Urothelium cell line (cell line): ENCODE results near the gene CTSV.
A peak's percentile ranks its signal among the peaks of the same experiment; 100 is the strongest.
"Not testable (repeated sequence)": the region's sequence is repeated elsewhere in the genome, so short reads cannot be mapped to it uniquely, and the experiment has no call there.

Source experiments
- DNase-seq: peaks from one replicate; pipeline ENCODE4 v3.0.0; 2011; ENCODE audit warnings: low spot score, mixed read lengths
- FAIRE-seq: peaks from 2 replicates; lab custom pipeline; 2011; peaks lifted over from hg19 to GRCh38; lab: Jason Lieb, UNC

CTSV gene

DNA sequence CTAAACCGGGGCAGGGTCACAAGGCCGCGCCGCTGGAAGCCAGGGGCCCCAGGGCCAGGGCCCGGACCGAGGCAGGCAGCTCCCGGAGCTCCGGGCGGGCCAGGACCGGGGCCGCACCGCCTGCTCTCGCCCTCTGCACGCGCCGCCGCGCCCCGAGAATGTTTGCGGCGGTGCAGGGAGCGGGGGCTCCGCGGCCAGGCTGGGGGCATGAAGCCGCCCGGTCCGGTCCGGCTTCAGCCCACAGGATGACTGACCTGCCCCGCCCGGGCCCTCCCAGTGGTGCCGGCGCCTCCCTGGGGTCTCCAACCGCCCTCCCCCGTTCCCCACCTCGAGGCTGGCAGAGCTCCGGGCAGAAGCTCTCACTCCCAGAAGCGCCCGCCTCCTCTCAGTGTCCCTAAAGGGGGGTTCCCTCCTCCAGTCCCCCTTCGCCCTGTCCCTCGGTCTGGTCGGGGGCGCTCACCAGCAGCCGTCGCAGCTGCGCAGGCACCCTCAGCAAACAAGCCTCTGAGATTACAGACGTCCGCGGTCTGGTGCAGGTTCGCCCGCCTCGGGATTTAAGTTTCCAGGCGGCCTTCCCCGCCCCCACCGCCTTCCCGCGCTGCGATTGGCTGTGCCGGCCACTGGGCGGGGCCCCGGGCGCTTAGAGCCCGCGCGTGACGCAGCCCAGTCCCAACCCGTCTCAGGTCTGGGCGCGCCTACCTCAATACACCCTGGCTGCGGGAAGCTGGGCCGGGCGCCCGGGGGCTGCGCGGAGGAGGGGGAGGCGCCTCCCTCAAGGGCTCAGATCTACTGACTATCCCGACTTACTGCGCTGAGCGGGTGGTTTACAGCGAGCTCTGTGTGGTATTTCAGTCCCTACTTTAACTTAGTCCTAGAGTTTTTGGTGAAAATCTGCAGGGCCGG lies at the start of gene CTSV:
TSS of gene CTSV (minus strand) at position 532 of the 903 bp plus-strand sequence. CDS start 1,099 bp downstream, outside the sequence.
- DNase-seq, result peak; percentile 97
- peak; percentile 87 for FAIRE-seq

DNA sequence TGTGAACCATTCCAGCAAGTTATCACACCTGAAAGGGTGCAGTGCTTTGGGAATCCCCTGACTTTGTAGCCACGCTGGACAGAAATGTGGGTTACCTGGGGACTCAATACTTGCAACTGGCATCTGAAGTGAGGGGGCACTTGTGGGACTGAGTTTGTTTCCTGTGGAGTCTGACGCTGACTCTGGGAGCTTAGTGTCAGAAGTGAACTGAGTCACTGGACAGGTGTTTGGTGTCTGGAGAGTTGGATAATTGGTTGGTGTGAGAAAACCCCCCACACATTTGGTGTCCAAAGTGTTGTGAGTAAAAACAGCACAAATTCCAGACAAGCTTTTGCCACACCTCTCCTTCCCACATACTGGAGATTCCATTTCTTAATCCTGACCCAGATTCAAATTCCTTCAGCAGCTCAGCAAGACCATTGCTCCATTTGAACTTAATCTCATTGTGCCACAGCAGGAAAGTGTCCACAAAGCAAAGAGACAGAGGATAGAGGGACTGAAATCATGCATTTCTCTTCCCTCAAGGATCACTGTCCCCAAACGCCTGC lies 48.8 kb upstream of the CTSV start:
- FAIRE-seq, result peak; percentile 50
- not testable (repeated sequence) for DNase-seq

DNA sequence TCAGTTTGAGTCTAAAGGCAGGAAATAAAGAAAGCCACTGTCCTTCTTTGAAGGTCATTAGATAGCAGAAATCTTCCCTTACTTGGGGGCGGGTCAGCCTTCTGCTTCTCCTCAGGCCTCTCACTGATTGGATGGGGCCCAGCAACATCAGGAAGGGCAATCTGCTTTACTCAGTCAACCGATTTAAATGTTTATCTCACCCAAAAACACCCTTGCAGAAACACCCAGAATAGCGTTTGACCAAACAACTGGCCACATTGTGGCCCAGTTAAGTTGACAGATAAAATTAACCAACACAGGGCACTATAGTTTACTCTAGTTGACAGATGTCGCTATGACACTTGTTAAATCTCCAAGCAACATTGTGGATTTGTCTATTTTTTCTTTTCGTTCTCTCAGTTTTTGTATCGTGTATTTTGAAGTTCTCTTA lies 45.6 kb upstream of the CTSV start:
- not testable (repeated sequence) for DNase-seq
- peak; percentile 30 for FAIRE-seq

DNA sequence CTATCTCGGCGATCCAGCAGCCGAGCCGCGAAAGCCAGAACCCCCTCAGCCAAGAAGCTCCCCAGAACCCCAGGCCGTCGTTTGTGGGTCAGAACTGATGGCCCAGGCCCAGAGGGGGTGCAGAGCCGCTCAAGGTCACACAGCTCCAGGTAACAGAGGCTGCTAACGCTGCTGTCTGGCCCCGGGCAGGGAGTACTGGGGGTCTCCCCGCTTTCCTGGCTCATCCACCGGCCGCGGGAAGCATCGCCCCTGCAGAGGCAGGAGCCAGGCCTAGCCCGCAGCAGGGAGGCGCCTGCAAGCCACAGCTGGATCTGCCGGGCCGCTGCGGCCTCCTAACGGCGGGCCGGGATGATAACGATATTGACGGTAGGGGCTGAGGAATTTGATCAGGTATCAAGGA lies 39.4 kb upstream of the CTSV start:
- FAIRE-seq, result no peak
- no peak for DNase-seq

DNA sequence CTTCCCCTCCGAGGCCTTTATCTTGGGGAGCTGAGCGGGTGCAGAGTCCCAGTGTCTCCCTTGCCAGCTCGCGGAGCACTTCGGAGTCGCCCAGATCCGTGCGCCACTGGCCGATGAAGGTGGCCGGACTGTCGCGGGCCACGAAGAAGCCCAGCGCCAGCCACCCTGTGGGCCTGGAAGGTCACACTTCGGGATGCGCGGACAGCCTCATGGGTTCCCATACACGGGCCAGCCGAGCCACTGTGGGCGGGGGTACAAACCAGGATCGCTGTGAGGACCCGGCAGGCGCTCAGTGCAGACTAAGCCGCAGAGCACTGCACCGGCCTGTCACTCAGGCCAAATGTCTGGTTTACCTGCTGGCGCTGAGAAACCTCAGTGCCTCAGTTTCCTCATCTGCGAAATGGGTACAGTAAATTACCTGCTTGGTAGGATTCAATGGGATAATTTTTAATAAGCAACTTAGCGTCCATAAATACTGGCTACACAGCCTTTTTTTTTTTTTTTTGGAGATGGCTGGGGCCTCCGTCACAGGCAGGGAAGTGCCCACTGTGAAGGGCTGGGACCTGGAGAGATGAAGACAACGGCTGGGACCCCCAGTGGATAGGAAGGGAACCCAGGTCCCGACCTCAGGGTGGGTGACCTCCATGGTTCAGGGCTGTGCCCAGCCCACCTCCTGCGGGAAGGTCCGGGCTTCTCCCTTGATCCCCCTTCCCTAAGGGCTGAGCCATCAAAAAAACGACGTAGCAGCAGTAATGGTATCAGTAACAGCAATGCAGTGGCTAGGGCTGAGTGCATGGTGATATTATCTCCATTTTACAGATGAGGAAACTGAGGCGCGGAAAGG lies 38.7 kb upstream of the CTSV start:
- FAIRE-seq (no peak), DNase-seq (no peak)

DNA sequence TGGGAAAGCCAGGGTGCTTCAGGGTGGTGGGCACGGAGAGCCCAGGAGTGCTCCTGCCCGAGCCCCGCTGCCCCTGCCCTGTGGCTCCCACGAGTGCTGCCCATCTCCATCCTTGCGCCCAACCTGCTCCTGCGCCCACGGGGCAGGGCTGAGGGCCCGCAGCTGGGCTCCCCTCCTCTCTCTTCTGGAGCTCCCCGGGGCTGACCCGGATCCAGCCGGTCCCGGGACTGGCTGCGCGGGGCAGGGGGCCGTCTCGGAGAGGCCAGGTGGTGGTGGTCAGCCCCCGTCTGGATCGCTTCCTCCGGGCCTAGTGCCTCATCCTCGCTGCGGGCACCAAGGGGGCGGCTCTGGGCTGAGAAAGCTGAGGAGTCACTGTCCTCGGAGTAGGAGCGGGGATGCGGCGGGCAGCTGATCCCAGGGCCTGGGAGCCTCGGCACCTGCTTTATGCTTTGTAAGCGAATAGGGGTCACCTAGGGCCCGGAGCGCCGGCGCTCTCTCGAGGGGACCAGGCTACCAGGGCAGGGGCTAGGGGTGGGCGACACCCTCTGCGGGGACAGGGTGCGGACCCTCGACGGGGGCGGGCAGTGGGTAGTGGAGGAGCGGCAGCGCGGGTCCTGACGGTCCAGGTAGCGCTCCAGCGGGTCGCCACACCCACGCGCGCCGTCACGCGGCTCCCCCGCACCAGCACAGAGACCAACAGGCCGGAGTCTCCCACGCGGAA lies 37.9 kb upstream of the CTSV start:
- DNase-seq, FAIRE-seq: not testable (repeated sequence)

DNA sequence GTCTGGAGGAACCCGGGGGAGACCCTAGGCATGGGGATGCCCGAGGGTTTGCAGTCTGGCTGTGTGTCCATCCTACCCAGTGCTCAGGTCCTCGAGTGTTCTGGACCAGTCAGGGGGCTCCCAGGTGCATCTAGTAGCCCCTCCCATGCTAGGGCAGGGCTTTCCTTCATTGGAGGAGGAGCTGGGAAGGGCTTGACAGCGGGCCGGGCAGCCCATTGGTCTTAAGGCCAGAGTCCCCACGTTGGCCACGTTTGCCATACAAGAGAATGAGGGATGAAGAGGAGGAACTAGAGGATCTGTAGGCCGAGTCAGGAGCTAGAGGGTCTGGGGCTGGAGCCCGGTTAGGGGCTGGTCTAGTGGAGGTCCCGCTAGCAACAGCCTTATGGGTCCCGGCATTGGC lies 37.3 kb upstream of the CTSV start:
- DNase-seq, result no peak
- FAIRE-seq, result no peak

DNA sequence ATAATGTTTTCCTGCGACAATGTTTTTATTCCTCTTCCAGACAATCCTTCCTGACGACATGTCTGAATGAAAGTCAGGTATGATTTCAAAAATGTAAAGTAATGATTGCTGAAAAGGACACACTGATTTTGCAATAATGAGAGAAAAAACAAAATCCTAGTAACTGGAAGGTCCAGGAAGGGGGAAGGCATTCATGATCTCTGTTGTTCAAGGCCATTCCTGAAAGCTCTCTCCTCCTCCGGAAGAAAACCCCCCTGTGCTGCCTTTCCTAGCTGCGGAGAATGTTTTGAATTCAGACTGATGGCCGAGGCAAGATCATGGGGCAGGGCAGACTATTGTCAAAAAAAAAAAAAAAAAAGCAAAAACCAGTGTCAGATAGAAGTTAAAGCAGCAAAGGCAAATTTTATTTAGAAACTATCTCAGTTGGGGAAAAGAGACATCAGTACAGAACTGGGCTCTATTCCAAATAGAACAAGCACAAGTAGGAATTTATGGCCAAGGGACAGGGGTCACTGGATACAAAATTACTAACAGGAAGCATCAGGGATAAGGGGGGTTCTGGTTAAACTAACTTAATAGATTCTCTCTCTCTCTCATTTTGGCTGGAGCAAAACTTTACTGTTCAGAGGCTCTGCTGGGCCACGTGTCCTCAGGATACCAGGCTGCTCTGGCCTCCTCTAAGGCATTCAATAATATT lies 36.5 kb upstream of the CTSV start:
- FAIRE-seq (no peak), DNase-seq (no peak)

DNA sequence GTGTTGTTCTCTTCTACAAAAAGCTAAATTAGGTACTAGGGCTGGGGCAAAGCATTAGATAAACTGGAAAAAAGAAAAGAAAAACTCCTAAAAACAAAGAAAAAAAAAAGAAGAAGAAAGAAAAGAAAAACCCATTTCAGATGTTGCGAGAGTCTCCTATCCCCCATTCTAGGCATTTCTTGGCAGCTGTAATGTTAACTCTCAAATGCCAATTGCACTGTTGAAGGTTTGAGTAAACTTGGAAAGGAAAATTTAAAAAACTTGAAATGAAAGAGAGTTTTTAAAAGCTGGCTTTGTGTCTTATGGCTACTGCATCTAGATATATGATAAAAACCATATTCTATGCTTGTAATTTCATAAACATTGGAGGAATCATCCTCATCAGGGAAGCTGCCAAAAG lies 34.6 kb upstream of the CTSV start:
- DNase-seq (no peak), FAIRE-seq (no peak)

DNA sequence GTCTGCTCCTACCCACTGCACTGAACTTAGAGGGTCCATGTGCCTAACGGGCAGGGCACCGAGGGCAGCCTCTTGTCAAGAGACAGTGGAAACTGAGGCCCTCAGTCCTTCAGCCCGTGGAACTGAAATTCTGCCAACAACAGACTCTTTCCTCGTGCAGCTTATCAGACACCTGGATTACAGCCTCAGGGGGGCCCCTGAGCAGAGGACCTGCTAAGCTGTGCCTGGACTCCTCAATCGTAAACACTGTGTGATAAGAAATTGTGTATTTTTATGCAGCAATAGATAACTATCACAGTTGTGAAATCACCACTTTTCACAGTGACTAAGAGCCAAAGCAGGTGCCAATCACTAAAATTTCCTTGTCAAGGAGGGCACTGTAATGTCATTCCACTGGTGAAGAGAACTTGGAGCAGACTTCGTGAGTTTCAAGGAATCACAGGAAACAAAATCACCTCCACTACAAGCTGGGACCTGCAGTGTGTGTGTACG lies 33.4 kb upstream of the CTSV start:
- DNase-seq (no peak), FAIRE-seq (no peak)

DNA sequence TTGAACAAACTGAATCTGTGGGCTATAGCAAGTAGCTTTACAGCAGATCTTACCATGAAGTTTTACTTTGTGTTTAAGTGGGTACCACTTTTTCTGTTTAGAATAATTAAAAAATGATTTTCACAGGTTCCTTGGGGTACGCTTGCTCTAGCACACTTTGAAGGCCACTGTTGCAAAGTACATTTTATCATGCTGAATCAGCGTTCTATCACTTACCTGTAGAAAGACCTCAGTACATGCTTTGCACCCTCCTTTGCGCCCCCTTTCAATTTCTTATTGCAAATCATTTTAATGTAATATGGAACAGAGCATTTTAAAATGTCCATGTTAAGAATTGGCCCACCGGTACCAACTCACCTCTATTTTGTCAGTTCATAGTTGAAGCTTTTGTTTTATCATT lies 31.4 kb upstream of the CTSV start:
- not testable (repeated sequence) for DNase-seq, FAIRE-seq

DNA sequence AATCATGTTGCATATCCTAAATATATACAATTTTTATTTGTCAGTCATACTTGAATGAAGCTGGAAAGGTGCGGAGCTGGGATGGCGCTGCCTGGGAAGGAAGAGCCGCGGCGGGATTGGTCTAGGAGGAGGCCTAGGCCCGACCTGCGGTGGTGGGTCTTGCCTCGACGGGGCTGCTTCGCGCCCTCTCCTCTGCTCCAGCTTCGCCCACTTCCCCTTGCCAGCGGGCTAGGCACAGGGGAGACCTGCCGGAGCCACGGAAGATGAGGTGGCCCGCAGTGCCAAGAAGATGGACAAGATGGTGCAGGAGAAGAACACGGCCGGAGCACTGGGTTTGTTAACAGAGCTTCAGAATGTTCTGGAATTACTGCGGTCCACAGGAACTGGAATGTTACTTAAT lies 28.5 kb upstream of the CTSV start:
- no peak for DNase-seq
- FAIRE-seq, result no peak

DNA sequence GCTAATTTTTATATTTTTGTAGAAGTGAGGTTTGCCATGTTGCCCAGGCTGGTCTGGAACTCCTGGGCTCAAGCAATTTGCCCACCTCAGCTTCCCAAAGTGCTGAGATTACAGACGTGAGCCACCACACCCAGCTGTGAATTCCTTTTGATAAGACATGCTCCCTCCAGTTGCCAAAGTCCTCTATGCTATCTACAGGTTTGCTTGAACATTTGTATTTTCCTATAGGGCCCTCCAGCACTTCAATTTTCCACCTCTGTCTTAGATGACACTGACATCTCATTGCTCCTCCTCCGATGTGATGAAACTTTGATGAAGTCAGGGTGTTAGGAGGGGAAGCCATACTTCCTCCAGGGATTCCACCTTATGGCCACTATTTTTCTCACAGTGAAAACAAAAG lies 25.2 kb upstream of the CTSV start:
- DNase-seq, result no peak
- no peak for FAIRE-seq

DNA sequence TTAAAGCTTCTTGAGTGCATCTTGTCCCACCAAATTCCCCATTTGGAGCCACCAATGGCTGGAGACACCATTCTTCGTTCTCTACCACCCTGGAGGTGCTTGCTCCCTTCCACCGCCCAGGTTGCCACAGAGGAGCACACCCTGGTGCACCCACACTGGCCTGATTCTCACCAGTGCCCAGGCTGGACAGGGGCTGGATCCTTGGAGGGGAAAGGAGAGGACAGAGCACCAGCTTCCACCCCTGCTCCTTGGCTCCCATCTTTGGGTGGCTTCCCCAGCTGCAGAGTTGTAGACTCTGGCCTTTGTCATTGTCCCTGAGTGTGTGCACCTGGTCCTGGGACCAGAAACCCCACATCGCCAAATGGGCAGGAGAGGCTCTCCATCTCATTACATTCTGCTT lies 21.9 kb upstream of the CTSV start:
- FAIRE-seq (no peak), DNase-seq (no peak)

DNA sequence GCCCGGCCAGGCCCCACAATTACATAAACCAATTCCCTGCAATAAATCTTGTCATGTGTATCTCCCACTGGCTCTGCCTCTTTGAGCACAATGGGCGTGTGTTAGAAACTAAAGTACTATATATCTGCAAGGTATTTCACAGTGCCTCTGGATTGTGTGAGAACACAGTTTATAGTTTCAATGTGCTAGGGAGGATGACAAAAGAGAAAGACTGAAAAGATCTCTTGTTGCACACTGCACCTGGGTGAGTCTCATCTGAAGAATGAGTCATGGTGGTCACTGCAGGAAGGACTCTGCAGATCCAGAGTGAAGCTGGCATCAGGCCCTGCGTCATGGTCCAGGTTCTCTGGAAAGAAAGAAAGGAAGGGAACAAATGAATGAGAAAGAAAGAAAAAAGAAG lies 20.7 kb upstream of the CTSV start:
- DNase-seq (peak; percentile 85), FAIRE-seq (no peak)

DNA sequence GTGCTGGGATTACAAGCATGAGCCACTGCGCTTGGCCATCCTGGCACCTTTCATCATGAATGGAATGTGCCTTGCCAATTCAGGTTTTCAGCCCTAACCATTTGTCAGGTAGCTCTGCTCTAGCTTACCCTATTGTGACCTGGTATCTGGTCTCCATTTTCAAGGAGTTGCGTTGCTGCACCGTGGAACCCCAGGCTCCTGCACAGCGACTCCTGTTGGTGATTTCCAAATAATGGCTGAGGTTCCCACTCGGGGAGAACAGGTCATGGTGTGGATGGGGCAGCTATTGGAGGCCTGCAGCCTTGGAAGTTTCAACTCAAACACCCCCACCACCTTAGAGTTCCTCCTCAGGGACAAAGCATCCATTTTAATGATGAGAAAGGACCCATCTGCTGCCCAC lies 18.7 kb upstream of the CTSV start:
- DNase-seq, result no peak
- no peak for FAIRE-seq

DNA sequence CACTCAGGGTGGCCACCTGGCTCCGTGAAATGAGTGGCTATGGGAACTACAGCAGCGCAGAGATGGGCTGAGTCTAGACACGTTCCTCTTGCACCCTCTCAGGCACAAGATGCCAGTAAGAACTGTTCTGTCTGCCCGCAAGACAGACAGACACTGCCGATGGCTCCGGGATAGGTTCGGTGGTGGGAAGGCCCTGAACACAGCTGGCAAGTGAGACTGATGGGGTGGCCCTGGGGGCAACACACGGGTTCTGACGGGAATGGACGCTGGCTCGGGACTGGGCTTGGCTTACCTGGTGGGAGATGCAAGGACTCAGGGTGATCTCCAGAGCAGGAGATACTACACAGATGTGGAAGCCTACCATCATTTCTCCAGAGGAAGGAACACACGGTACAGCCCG lies 16.9 kb upstream of the CTSV start:
- DNase-seq, FAIRE-seq: not testable (repeated sequence)

DNA sequence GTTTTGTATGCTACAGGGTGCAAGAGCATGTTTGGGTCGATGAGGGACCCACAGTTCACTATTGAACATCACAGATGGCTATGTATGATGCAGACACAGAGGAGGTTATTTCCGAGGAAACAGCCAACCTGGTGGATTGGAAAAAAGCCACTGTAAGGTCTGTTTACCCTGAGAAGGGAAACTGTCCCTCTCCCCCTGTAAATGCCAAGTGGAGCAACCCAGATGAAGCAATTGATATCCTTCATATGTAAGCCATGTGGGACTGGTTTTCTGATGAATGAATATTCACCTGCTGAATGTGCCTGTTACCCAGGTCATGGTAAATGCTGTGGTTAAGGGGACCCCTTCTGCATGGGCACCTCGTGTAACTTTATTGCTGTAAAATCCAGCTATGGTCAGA lies 14.8 kb upstream of the CTSV start:
- DNase-seq (no peak), FAIRE-seq (no peak)

DNA sequence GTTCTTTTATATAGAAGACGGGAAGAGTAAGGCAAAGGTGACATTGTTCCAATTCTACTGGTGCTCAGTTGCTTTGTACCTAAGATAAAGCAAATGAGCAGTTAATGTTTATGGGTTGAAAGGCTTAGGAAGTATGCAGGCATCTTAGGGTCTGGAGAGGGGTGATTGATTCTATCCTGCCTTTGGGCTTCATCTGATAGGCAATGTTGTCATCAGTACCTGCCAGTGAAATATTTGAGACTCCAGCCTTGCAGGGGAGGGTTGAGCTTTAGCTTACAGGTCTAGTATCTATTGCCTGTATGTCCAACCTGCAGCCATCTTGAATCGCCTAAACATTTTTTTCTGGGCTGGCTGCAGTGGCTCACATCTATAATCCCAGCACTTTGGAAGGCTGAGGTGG lies 13.8 kb upstream of the CTSV start:
- DNase-seq (no peak), FAIRE-seq (no peak)

DNA sequence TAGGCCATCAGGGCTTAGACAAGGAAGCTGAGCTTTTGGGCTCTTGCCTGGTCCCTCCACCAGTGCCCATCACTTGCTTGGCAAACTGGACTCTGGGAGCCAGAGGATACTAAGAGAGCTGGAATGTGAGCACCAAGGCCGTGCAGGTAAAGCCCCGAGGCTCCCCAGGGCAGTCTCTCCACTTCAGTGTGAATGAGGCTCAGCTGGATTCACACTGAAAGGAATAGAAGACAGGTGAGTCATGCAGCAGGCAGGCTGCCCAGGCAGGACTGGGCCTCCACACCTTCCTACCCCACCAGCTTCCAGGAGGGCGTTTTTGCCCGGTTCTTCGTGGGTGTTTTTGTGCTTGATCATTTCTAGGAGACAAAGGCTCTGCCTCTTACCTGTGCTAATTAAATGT lies 7.3 kb upstream of the CTSV start:
- DNase-seq, result peak; percentile 87
- no peak for FAIRE-seq
